GM21576 (cell line): ENCODE measurements around the gene DUOXA1.
"Not testable (repeated sequence)": the region's sequence is repeated elsewhere in the genome, so short reads cannot be mapped to it uniquely, and the experiment has no call there.

Experiments
- ATAC-seq: cut with Tn5 transposase; IDR thresholded peaks from one replicate; pipeline ENCODE4 v1.9.1; 2021; ENCODE audit warnings: mild to moderate bottlenecking, moderate library complexity; ENCODE audit not compliant: unreplicated experiment

The DUOXA1 gene

GRCh38 chr15:45093622-45094357 is 35.9 kb downstream of the DUOXA1 start:
- ATAC-seq = no peak

- ATAC-seq = no peak
Measured at GRCh38 chr15:45093013-45093412, 36.7 kb downstream of the DUOXA1 start.

GRCh38 chr15:45091576-45091975 is 38.1 kb downstream of the DUOXA1 start:
- ATAC-seq = no peak

- no peak for ATAC-seq
Measured at GRCh38 chr15:45091161-45091560, 38.5 kb downstream of the DUOXA1 start.

DNA sequence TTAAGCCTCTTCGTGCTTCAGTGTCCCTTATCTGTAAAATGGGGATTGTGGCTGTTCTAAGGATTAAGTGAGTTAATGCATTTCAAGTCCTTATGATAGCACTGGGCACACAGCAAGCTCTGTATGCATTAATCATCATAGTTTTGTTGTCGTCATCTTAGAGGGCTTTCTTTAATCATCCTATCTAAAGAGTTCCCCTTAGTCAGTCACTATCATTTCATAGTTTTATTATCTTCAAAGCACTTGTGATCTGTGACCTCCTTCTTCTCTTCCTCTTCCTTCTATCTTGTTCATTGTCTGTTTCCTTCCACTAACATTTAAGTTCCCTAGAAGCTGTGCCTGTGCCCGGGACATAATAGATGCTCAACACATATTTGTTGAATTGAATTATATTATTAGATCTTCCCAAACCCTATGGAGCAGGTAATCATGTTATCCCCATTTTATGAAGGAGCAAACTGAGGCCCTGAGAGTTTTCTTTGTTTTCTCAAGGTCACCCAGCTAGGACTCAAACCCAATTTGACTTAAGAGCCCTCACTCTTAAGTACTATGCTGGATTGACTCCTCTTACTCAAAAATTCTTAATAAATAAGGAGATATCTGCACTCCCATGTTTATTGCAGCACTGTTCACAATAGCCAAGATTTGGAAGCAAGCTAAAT is 39.8 kb downstream of the DUOXA1 start:
- ATAC-seq = no peak

GRCh38 chr15:45088801-45089711 is 40.6 kb downstream of the DUOXA1 start:
- ATAC-seq = no peak

GRCh38 chr15:45087513-45087912 is 42.2 kb downstream of the DUOXA1 start:
- ATAC-seq = no peak

DNA sequence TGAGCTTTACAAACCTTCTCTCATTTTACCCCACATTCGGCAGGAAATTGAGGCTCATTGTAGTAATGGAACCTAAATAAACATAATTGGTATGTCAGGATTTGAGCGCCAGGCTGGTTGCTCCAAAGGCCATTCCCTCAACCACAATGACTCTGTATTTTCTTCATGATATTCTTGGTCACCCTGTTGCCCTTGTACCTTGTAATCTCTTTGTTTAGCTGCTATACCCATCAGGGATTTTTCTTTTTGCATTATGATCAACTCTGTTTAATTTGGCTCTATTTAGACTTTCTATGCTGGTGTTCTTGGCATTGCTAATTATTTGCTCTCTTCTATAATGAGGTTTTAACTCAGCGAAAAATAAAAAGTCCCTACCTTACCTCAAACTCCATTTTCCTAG is 45.5 kb downstream of the DUOXA1 start:
- no peak for ATAC-seq

DNA sequence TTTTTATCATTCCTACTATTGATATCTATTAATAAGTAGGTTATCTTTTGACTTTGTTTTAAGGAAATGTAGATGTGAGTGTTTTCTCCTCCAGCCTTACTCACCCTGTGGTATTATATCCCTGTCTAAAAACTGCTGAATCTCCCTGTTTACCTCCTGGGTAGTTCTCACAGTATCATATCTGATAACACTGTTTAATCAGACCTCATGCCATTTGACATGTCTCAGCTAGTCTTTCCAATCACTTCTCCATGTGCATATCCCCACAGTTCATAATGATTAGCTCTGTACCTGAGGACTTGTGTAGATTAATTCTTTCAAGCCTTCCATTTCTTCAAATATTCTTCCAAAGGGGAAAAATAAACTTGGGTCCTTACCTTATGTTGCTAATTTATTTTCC is 46.5 kb downstream of the DUOXA1 start:
- no peak for ATAC-seq

DNA sequence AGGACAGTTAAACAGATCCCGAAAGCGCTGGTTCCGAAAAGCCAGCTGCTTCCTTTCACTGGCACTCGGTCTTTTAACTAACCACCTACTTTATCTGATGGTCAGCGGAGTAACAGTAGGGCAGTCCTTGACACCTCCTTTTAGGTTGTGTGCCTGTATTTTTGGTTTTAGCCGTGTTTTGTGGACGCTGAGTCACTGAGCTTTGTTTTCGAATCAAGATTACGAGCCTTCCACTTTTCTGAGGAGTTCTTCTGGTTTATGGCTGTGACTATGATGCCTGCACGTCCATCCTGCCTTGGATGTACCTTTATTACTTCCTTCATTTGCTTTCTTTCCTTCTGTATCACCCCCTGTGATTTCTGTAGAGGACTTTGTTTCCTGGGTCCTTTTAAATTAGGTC is 47.3 kb downstream of the DUOXA1 start:
- ATAC-seq = not testable (repeated sequence)

DNA sequence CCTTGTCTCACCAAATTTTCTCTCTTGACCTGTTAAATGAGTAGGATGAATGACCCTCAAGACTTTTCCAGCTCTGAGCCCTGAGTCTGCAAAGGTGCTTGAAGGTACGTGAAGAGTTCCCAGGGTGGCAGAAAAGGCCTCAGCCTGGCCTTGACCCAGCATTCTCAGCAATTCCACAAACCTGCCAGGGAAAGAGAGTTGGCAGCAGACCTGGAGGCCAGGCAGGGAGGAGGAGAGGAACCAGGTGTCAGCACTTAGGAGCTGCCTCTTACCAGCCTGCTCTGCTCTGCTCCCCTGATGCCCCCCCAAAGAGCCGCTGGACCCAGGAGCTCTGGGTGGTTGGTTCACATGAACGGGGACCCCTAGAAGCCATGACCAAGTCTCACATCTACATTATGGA is 49.1 kb downstream of the DUOXA1 start:
- ATAC-seq = not testable (repeated sequence)

GRCh38 chr15:45079628-45080246 is 49.9 kb downstream of the DUOXA1 start:
- not testable (repeated sequence) for ATAC-seq

- ATAC-seq = not testable (repeated sequence)
Measured at GRCh38 chr15:45079201-45079600, 50.5 kb downstream of the DUOXA1 start.

DNA sequence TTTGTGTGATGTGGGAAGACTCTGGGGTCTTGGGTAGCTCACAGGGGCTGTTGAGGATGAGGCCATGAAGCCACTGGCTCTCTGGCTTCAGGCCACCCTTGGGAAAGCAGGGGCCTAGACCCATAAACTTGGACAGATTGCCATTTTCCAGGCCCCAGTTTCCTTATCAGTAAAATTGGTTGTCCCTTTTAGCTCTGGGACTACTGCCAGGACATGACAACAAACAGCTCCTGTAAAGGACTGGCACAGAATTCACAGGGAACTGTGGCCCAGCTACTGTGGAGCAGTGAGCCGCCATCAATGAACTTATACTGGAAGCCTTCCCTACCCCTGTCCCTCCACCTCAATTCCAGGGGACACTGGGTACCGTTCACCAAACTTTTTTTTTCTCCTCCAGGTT is 52.3 kb downstream of the DUOXA1 start:
- not testable (repeated sequence) for ATAC-seq

DNA sequence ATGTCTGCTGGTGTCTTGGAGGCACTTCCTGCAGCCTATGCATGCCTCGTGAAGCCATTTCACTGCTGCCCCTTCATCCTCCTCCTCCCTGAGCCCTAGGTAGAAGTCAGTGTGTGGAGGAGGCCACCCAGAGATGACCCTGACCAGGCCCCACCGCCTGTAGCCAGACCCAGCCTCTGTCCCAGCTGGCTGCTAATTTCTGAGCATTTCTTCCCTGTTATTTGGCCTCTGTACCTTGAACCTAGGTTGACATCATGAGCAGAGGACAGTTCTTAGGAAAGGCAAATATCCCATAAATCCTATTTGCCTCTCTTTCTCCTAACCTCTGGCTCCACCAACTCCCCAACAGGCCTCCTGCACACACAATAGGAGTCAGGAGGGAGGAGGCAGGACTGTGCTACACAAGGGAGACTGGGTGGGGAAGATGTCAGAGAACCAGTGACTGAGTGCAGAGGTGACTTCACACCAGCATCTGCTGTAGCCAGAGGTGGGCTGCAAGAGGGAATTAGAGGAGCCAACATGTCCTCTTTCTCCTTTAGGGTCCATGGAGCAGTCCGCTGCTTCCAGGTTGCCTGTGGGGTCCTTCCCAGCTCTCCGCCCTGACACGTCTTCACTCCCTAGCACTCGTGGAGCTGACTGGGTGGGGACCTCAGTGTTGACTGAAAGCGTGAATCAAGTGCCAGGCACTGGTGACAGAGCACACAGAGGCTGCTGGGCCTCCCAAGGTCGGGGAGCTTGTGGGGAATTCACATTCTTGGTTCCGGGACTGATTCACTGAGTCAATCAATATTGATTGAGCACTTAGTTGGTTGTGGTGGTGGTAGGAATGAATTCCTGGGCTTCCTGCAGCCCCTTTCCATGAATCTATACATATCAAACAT is 54.0 kb downstream of the DUOXA1 start:
- ATAC-seq = not testable (repeated sequence)

DNA sequence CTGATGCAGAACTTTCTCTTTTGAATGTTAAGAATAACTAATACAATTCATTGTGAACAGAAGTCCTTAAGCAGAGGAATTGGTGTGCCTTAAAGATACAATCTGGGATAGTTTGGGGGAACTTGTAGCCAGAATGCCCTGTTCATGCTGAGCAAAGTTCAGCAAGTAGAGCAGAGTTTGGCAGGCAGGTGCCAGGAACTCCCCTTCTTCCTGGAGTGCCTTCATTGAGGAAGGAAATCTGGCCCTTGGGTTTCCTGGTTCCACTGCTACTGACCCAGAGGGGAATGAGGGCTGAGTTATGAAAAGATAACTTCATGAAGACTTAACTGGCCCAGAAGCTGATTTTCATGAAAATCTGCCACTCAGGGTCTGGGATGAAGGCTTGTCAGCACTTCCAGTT is 56.1 kb downstream of the DUOXA1 start:
- ATAC-seq = not testable (repeated sequence)

GRCh38 chr15:45069942-45070360 is 59.7 kb downstream of the DUOXA1 start:
- not testable (repeated sequence) for ATAC-seq
